SK-N-SH (cell line): ENCODE data around the gene LGR5. TPM values are rescaled to one million over a fixed set of nuclear protein-coding genes. Genes with fewer than 3 reads are reported as not detected.

Source experiments
- CTCF ChIA-PET: fragments of 300-600, 350-600 bp; formaldehyde crosslinking; extraction: SDS; loops from one replicate; lab custom pipeline; 2021; lab: Yijun Ruan, JAX
- POLR2A ChIA-PET: fragments of 350-600 bp; sonication (Branson Sonifier 250); formaldehyde crosslinking; extraction: SDS; loops from one replicate; lab custom pipeline; 2020; ENCODE audit warnings: antibody characterized with exemption, inconsistent platforms; lab: Yijun Ruan, JAX
- DNase-seq: peaks from one replicate; pipeline ENCODE4 v3.0.0; 2012
- H2AFZ ChIP-seq: fragments of 200-600 bp; sonication (generic); 2 replicates; pipeline ENCODE4 v1.8.1; 2016; ENCODE audit warnings: antibody characterized with exemption, mild to moderate bottlenecking, low read depth
- H3F3A ChIP-seq: fragments of 200-600 bp; sonication (generic); replicated peaks from 2 replicates; pipeline ENCODE3; 2016; ENCODE audit warnings: antibody characterized with exemption, mild to moderate bottlenecking; ENCODE audit not compliant: insufficient read depth
- H3K27ac ChIP-seq, 2 experiments: fragments of 200-500 bp in 1 of 2; fragments of 200-600 bp in 1 of 2; sonication (Bioruptor generic) in 1 of 2; sonication (generic), shearing (Covaris generic) in 1 of 2; 2 replicates each; pipeline versions ENCODE4 v1.5.1 to v1.6.1; 2014 to 2016; ENCODE audit warnings: low read depth in 2 of 2, inconsistent platforms in 1 of 2, low read length in 1 of 2, mild to moderate bottlenecking in 1 of 2, mixed read lengths in 1 of 2
- H3K27me3 ChIP-seq: fragments of 200-600 bp; sonication (generic), shearing (Covaris generic); 2 replicates; pipeline ENCODE4 v1.6.1; 2016; ENCODE audit warnings: mixed run types; ENCODE audit not compliant: insufficient read depth
- H3K36me3 ChIP-seq, 2 experiments: fragments of 200-500 bp in 1 of 2; fragments of 200-600 bp in 1 of 2; sonication (Bioruptor generic) in 1 of 2; sonication (generic) in 1 of 2; replicated peaks in 1 of 2; 2 replicates each; pipeline versions ENCODE3 to v1.5.1; 2014 to 2016; ENCODE audit warnings: low read length in 1 of 2, mild to moderate bottlenecking in 1 of 2; ENCODE audit not compliant: insufficient read depth in 2 of 2, control insufficient read depth in 1 of 2
- H3K4me1 ChIP-seq, 2 experiments: fragments of 200-500 bp in 1 of 2; fragments of 200-600 bp in 1 of 2; sonication (Bioruptor generic) in 1 of 2; sonication (generic), shearing (Covaris generic) in 1 of 2; 2 replicates each; pipeline versions ENCODE4 v1.5.1 to v1.6.1; 2014 to 2016; ENCODE audit warnings: low read depth in 1 of 2, low read length in 1 of 2, mixed run types in 1 of 2; ENCODE audit not compliant: insufficient read depth in 2 of 2, control insufficient read depth in 1 of 2
- H3K4me2 ChIP-seq: fragments of 200-600 bp; sonication (generic), shearing (Covaris generic); 2 replicates; pipeline ENCODE4 v1.6.1; 2017; ENCODE audit warnings: mixed run types
- H3K4me3 ChIP-seq, 2 experiments: fragments of 200-500 bp in 1 of 2; fragments of 200-600 bp in 1 of 2; sonication (Bioruptor generic) in 1 of 2; sonication (generic), shearing (Covaris generic) in 1 of 2; 2 replicates each; pipeline versions ENCODE4 v1.5.1 to v1.8.1; 2014 to 2016; ENCODE audit warnings: low read depth in 2 of 2, inconsistent platforms in 1 of 2, low read length in 1 of 2, mild to moderate bottlenecking in 1 of 2, mixed read lengths in 1 of 2, moderate library complexity in 1 of 2
- H3K79me2 ChIP-seq: fragments of 200-600 bp; sonication (generic); 2 replicates; pipeline ENCODE4 v1.8.1; 2017; ENCODE audit warnings: mild to moderate bottlenecking; ENCODE audit not compliant: insufficient read depth
- H3K9ac ChIP-seq: fragments of 200-600 bp; sonication (generic); 2 replicates; pipeline ENCODE4 v1.6.1; 2017; ENCODE audit warnings: mixed run types
- H3K9me2 ChIP-seq: fragments of 200-600 bp; sonication (generic); 2 replicates; pipeline ENCODE4 v1.6.1; 2017; ENCODE audit warnings: mixed run types
- H3K9me3 ChIP-seq: fragments of 200-600 bp; sonication (generic); 2 replicates; pipeline ENCODE4 v1.6.1; 2017; ENCODE audit warnings: mixed run types, mild to moderate bottlenecking, moderate library complexity
- H4K20me1 ChIP-seq: fragments of 200-600 bp; sonication (generic); 2 replicates; pipeline ENCODE4 v1.6.1; 2017; ENCODE audit warnings: mild to moderate bottlenecking, mixed run types; ENCODE audit not compliant: insufficient read depth
- EZH2phosphoT487 ChIP-seq: fragments of 200-600 bp; sonication (generic); IDR thresholded peaks from 2 replicates; pipeline ENCODE4 v1.6.1; 2017; ENCODE audit warnings: low read depth, mixed run types, mild to moderate bottlenecking, antibody characterized with exemption, moderate library complexity, borderline replicate concordance
- FOSL2 ChIP-seq: IDR thresholded peaks from 2 replicates; pipeline ENCODE4 v1.4.0; 2012; ENCODE audit warnings: low read depth, mild to moderate bottlenecking, moderate library complexity, borderline replicate concordance
- FOXM1 ChIP-seq: IDR thresholded peaks from 2 replicates; pipeline ENCODE4 v1.4.0; 2012; ENCODE audit warnings: low read depth, mild to moderate bottlenecking
- GABPA ChIP-seq: IDR thresholded peaks from 2 replicates; pipeline ENCODE4 v1.4.0; 2012; ENCODE audit warnings: low read depth, mild to moderate bottlenecking
- GATA2 ChIP-seq: sonication (generic); formaldehyde crosslinking; IDR thresholded peaks from 2 replicates; pipeline ENCODE4 v1.5.0; 2020; ENCODE audit warnings: mild to moderate bottlenecking, missing genetic modification reagents
- MXI1 ChIP-seq: IDR thresholded peaks from 2 replicates; pipeline ENCODE4 v1.6.1; 2012; ENCODE audit warnings: mild to moderate bottlenecking, low read depth, low read length, improper control_type of control experiment
- NFIC ChIP-seq: IDR thresholded peaks from 2 replicates; pipeline ENCODE4 v1.4.0; 2012; ENCODE audit warnings: borderline replicate concordance
- NRF1 ChIP-seq: IDR thresholded peaks from 2 replicates; pipeline ENCODE4 v1.6.1; 2012; ENCODE audit warnings: low read depth, mild to moderate bottlenecking, low read length
- RCOR1 ChIP-seq: fragments of 150-350 bp; IDR thresholded peaks from 2 replicates; pipeline ENCODE4 v1.6.1; 2017; ENCODE audit warnings: antibody characterized with exemption, low read length
- RFX5 ChIP-seq: IDR thresholded peaks from 2 replicates; pipeline ENCODE4 v1.6.1; 2012; ENCODE audit warnings: mild to moderate bottlenecking, improper control_type of control experiment, low read length
- RXRA ChIP-seq: IDR thresholded peaks from 2 replicates; pipeline ENCODE4 v1.4.0; 2012; ENCODE audit warnings: low read depth, mild to moderate bottlenecking, borderline replicate concordance
- TCF12 ChIP-seq: IDR thresholded peaks from 2 replicates; pipeline ENCODE4 v1.4.0; 2012
- TEAD4 ChIP-seq: IDR thresholded peaks from 2 replicates; pipeline ENCODE4 v1.4.0; 2012; ENCODE audit warnings: mild to moderate bottlenecking, borderline replicate concordance; ENCODE audit not compliant: insufficient read depth
- WGBS: methylation state at CpG from one replicate; pipeline ENCODE4 v1.1.6; 2017; ENCODE audit warnings: low lambda C conversion rate; 5-methylcytosine and 5-hydroxymethylcytosine counted together
- polyA plus RNA-seq, 3 experiments: library from polyadenylated mRNA; depleted of rRNA; stranded (reverse); fragments of >200 nt; gene quantifications; 2 replicates each; pipeline ENCODE4 v1.2.3, GENCODE V29; 2012
- TF ChIP-seq, protein P1 (sequence below): fragments of 200-600 bp; sonication (generic); IDR thresholded peaks from 2 replicates; pipeline ENCODE4 v1.6.1; 2017; ENCODE audit warnings: antibody characterized with exemption, mild to moderate bottlenecking, moderate library complexity
- TF ChIP-seq, protein P2 (sequence below): IDR thresholded peaks from 2 replicates; pipeline ENCODE4 v1.4.0; 2012; ENCODE audit warnings: low read depth
- TF ChIP-seq, protein P3 (sequence below): fragments of 150-350 bp; IDR thresholded peaks from 2 replicates; pipeline ENCODE4 v1.6.1; 2017; ENCODE audit warnings: antibody characterized with exemption, low read length, low read depth, borderline replicate concordance
- TF ChIP-seq, protein P4 (sequence below): IDR thresholded peaks from 2 replicates; pipeline ENCODE4 v1.4.0; 2012; ENCODE audit warnings: low read depth, borderline replicate concordance
- TF ChIP-seq, protein P5 (sequence below): IDR thresholded peaks from 2 replicates; pipeline ENCODE4 v1.4.0; 2012; ENCODE audit warnings: low read depth, borderline replicate concordance

LGR5 gene
- polyA plus RNA-seq, 1 of the 3 experiments (the other 2 are of a cell fraction) = 1.4 TPM

DNA sequence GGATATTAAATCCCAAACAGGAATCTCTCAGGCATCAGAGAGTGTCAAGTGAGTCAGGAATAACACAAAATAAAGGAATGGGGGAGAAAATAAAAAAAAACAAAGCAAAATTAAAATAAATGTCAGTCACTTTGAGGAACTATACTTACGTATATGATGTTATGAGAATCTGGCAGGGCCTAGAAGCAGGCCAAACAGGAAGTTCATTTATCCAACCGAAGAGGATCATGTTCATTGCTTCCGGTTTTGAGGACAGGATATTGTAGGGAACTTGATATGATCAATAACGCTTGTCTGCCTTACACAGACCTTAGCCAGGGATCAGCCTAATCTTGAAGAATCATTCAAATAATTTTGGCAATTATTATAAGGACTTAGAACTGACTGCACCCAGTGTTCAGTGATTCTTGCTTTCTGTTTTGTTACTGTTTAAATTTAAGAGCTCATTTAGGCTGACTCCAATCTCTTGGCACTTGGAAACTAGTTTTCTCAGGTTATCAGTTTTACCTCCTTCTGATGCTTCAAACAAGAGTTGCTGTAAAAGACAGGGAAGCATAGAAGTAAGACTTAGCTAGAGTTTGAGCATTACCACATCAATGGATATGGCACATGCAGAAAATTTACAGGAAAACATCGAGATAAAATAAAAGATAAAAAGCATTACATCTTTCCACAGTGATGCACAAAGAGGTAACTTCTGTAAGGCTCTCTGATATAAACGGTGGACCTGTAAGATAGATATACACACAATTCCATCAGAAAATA lies 170.6 kb downstream of the LGR5 start:
- Histone ChIP-seq H4K20me1 (no peaks in the 10 kb centered on the region), H3K9me3 (no peaks in the 10 kb centered on the region), H3F3A (no peaks in the 10 kb centered on the region), H3K4me2 (no peak overlapping the region), H3K36me3 (peaks cover 88 to 92% of the 10 kb centered on the region in 2 experiments), H3K4me3 (no peak overlapping the region), H3K9ac (no peak overlapping the region), H3K9me2 (no peaks in the 10 kb centered on the region), H3K27ac (no peak overlapping the region; a peak in 1 of 4 replicates), H2AFZ (no peak overlapping the region), H3K79me2 (no peaks in the 10 kb centered on the region), H3K27me3 (no peaks in the 10 kb centered on the region), H3K4me1 (no peaks in the 10 kb centered on the region; a peak in 1 of 4 replicates)
- POLR2A ChIA-PET = no interaction called here
- TF ChIP-seq, protein P1, sequence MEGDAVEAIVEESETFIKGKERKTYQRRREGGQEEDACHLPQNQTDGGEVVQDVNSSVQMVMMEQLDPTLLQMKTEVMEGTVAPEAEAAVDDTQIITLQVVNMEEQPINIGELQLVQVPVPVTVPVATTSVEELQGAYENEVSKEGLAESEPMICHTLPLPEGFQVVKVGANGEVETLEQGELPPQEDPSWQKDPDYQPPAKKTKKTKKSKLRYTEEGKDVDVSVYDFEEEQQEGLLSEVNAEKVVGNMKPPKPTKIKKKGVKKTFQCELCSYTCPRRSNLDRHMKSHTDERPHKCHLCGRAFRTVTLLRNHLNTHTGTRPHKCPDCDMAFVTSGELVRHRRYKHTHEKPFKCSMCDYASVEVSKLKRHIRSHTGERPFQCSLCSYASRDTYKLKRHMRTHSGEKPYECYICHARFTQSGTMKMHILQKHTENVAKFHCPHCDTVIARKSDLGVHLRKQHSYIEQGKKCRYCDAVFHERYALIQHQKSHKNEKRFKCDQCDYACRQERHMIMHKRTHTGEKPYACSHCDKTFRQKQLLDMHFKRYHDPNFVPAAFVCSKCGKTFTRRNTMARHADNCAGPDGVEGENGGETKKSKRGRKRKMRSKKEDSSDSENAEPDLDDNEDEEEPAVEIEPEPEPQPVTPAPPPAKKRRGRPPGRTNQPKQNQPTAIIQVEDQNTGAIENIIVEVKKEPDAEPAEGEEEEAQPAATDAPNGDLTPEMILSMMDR = no peak
- TF ChIP-seq MXI1 (no peak), GATA2 (CRISPR knock-in tag) (no peak), FOSL2 (no peak), RCOR1 (no peak), FOXM1 (no peak), RFX5 (no peak), NRF1 (no peak), EZH2phosphoT487 (no peak), GABPA (no peak), NFIC (no peak), TEAD4 (no peak), RXRA (no peak), TCF12 (no peak)
- TF ChIP-seq, protein P2, sequence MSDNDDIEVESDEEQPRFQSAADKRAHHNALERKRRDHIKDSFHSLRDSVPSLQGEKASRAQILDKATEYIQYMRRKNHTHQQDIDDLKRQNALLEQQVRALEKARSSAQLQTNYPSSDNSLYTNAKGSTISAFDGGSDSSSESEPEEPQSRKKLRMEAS = no peak
- TF ChIP-seq, protein P3, sequence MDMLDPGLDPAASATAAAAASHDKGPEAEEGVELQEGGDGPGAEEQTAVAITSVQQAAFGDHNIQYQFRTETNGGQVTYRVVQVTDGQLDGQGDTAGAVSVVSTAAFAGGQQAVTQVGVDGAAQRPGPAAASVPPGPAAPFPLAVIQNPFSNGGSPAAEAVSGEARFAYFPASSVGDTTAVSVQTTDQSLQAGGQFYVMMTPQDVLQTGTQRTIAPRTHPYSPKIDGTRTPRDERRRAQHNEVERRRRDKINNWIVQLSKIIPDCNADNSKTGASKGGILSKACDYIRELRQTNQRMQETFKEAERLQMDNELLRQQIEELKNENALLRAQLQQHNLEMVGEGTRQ = no peak
- TF ChIP-seq, protein P4, sequence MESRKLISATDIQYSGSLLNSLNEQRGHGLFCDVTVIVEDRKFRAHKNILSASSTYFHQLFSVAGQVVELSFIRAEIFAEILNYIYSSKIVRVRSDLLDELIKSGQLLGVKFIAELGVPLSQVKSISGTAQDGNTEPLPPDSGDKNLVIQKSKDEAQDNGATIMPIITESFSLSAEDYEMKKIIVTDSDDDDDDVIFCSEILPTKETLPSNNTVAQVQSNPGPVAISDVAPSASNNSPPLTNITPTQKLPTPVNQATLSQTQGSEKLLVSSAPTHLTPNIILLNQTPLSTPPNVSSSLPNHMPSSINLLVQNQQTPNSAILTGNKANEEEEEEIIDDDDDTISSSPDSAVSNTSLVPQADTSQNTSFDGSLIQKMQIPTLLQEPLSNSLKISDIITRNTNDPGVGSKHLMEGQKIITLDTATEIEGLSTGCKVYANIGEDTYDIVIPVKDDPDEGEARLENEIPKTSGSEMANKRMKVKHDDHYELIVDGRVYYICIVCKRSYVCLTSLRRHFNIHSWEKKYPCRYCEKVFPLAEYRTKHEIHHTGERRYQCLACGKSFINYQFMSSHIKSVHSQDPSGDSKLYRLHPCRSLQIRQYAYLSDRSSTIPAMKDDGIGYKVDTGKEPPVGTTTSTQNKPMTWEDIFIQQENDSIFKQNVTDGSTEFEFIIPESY = no peak
- TF ChIP-seq, protein P5, sequence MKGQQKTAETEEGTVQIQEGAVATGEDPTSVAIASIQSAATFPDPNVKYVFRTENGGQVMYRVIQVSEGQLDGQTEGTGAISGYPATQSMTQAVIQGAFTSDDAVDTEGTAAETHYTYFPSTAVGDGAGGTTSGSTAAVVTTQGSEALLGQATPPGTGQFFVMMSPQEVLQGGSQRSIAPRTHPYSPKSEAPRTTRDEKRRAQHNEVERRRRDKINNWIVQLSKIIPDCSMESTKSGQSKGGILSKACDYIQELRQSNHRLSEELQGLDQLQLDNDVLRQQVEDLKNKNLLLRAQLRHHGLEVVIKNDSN = no peak
- CTCF ChIA-PET = no interaction called here
- 90% methylated on average over 6 of the region's 6 CpGs for WGBS
- no peak for DNase-seq
